GM19395 (cell line): Measurements from ENCODE around the gene C20orf144.

Experiments used
- ATAC-seq: cut with Tn5 transposase; IDR thresholded peaks from one replicate; pipeline ENCODE4 v1.9.1; 2021; ENCODE audit warnings: mild to moderate bottlenecking, moderate library complexity; ENCODE audit not compliant: unreplicated experiment

C20orf144 gene

DNA sequence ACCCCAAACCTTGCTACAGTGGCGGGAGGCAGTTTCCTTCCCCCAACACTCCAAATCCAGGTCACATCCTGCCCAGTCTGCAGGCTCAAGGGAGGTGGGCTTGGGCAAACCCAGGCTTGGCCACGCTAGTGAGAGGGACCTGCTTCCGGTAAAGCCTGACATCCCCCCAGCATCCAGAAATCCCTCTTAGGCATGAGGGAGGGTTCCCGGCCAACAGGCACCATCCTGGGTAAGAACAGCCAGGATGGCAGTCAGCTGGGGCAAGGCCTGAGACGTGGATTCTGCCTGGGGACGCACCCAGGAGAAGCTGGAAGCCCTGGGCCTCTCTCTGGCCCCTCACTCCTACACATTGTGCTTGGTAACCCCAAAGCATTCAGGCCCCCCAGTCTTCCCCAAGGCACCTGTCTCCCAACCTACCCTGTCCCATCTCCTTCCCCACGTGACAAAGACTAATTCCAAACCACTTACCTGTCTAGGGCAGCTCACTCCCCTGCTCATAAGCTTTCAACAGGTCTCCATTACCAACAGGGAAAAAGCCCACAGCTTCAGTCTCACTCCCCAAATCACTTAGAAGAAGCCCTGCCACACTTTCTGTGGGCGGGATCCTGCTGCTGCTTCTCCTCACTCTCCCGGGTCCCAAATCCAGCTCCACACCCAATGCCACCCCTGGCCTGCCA, 2.1 kb downstream of the C20orf144 start:
- no peak for ATAC-seq

DNA sequence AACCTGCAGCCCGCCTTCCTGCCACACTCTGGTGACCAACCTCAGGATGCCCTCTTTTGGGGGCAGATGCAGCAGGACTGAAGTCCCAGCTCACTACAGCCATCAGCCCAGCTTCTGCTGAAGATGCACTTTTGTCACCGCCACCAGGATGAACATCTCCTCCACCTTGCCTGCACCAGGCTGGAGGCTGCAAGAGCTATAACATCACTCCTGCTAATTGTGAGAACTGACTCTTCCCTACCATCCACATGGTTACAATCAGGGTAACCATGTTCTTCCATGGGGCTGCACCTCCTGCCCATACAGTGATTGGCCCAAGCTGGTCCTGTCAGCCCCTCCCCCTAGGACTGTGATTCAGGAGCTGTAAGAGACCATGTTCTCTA, 2.6 kb downstream of the C20orf144 start:
- ATAC-seq, result no peak

- peak; percentile 74 for ATAC-seq
Measured at GRCh38 chr20:33666293-33667244, 4.4 kb downstream of the C20orf144 start, which contains the start of gene ACTL10. ACTL10 (plus strand) TSS chr20:33666943; CDS start chr20:33667498, 555 bp downstream.

DNA sequence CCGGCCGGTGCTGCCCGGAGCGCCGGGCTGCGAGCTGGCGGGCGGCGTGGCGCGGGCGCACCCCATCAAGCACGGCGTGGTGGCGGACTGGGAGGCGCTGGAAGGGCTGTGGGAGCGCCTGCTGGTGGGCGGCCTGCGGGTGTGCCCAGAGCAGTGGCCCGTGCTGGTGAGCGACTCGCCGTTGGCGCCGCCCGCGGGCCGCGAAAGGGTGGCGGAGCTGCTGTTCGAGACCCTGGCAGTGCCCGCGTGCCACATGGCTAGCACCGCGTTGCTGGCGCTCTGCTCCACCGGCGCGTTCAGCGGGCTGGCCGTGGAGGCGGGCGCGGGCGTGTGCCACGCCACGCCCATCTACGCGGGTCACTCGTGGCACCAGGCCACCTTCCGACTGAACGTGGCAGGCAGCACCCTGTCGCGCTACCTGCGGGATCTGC, 5.1 kb downstream of the C20orf144 start:
- peak; percentile 20 for ATAC-seq

GRCh38 chr20:33667676-33668465, 5.7 kb downstream of the C20orf144 start:
- no peak for ATAC-seq

- ATAC-seq, result no peak
Measured at GRCh38 chr20:33668466-33669155, 6.5 kb downstream of the C20orf144 start.

- no peak for ATAC-seq
Measured at GRCh38 chr20:33669224-33669623, 7.1 kb downstream of the C20orf144 start.

DNA sequence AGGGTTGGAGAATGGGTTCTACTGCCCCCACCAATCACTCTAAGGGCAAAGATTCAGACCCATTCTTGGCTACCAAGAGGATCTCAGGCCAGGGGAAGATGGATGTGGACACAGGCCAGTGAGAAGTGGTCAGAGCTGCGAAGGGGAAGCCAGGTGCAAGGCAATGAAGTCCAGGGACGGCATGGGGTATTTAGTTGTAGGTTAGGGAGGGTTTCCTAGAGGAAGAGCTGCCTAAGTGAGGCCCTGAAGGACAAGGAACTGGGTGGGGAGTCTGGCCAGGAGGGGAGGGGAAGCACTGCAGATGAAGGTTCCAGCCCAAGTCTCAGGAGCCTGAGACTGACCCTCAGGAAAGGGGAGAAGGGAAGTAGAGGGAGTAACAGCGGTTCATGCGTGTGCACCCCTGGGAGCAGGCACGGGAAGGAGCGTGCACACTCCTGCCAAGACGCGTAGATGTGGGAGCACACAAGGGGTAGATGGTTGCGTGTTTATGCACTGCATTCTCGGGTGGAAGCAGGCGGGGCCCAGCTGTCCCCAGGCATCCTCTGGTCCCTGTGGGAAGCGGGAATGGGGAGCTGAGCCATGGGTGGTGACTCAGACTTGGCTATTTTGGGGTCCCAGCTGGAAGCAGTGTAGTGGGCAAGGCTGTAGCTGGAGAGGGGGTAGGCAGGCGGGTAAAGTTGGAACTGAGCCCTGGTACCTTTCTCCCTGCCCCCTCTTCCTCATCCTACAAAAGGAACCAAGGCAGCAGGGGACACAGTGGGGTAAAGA, 7.9 kb downstream of the C20orf144 start:
- no peak for ATAC-seq

DNA sequence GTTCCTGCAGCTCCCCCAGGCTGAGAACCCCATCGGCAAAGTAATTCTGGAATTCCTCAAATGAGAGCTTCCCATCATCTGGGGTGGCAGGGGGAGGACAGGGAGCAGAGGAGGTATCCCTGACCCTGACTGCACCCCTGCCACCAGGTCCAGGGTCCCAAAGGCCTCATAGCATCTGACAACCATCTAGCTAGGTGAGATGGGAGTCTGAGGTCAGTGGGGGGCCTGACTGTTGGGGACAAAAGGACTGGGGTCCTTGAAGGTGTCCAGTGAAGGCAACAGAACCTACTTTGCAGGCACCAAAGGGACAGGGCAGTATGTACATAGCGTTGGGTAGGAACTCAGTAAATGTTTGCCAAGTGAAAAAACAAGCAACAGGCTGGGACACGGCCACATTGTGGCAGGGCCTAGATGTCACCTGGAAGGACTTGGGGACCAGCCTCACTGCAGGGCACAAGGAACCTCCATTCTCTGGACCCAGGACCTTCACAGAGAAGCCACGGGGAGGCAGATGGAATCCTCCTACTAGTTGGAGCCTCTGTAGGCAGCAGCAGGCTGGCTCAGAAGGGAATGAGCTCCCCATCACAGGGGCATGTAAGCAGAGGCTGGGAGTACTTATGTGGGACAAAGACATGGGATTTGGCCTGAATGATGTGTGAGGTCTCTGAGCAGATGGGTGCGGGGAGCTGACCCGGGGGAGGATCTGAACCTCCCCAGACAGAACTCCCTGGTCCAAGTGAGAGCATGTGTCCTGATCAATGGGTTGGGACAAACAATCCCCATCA, 8.8 kb downstream of the C20orf144 start:
- no peak for ATAC-seq

- no peak for ATAC-seq
Measured at GRCh38 chr20:33671573-33672288, 9.6 kb downstream of the C20orf144 start.

DNA sequence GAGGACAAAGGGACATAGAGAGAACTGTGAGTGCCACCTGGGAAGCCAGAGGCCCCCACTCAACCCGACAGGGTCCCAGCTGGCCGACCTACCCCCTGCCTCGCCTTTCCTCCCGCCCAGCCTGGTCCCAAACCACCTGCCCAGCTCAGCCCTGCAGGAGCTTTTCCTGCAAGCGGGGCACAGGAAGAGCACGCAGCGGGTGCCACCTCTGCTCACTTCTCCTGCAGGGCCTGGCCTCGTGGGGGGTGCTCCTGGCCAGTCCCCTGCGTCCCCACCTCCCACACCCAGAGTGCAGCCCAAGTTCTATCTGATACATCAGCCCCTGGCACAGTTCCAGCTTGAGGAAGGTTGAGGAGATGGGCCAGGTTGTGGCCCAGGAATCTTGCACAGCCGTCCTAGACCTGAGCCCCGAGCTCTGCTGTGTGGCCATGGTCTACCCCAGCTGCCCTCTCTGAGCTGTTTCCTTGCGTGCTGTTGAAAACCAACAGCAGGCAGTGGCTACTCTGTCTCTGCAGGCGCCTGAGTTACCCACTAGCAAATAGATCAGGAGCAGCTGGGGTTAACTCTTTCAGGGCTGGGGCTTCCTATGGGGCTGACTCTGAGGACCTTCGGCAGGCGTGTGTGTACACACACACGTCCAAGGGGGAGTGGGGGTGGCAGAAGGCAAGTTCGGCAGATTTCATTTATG, 10.4 kb downstream of the C20orf144 start:
- ATAC-seq, result no peak

GRCh38 chr20:33673114-33673409, 10.9 kb downstream of the C20orf144 start:
- ATAC-seq, result no peak

DNA sequence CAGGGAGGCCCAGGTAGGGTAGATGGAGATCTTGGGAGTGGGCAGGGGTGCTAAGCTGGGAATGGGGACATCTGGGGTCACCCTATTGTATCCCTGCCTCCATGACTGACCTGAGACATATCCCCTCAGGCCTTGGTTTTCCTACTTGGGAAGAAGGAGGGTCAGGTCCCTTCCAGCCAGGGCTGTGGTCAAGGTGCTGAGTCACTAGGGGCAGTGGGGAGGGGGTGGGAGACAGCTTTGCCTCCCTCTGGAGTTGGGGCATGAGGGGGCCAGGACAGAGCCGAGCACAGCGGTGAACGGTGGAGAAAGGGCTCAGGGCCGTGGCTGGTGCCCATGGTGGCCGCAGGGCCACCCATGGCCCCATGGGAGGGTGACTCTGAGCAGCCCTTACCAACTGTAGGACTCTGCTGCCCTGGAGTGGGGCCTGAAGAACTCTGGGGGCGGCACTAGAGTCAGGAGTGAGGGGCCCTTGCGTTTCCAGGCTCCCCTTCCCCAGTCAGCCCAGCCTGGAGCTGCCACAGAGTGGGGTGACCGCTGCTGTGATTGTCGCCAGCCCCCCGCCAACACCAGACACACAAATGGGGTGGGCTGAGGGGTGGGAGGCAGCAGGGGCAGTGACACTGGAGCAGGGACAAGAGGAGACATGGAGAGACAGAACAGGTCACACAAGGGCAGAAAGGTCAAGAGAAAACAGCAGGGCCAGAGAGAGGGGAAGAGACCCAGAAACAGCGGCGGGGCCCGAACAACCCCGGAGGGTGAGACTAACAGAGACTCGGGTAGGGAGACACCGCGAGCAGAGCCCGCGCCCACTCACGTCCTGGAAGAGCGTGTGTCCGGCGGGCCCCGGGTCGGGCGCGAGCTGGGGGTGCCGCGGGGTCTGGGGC, 11.5 kb downstream of the C20orf144 start:
- peak; percentile 42 for ATAC-seq

GRCh38 chr20:33674294-33675135, 12.4 kb downstream of the C20orf144 start, which contains the start of gene NECAB3:
NECAB3 (minus strand) TSS chr20:33674428; CDS start chr20:33674352, 76 bp downstream.
- peak; percentile 70 for ATAC-seq

GRCh38 chr20:33675136-33675959, 13.2 kb downstream of the C20orf144 start:
- no peak for ATAC-seq
